ENCODE results near the gene DCAF8. TPM values are rescaled to one million over a fixed set of nuclear protein-coding genes. Genes with fewer than 3 reads are reported as not detected.

The DCAF8 gene
- total and polyA plus RNA-seq, 2 donors (not counting 3 experiments of a cell fraction or from before 2014, with no cell fraction given), result 85.5 to 106 TPM

GRCh38 chr1:160227034-160227433, 35.3 kb downstream of the DCAF8 start:
- ChIA-PET CTCF (interaction anchor here (1.2 to 10.1 kb wide), 4 partner anchors 8 to 64 kb away, joined by 7 to 61 read pairs (median 22); no protein-coding TSS in a partner anchor), POLR2A (no interaction called here)
- Histone ChIP-seq H3K27me3 (ENCODE audit: control insufficient read depth in 2 of 2, insufficient read depth in 2 of 2, low read length in 2 of 2) (no peaks in the 10 kb centered on the region), H3K9ac (replicated peaks; ENCODE audit: extremely low read depth, insufficient read depth, low read length) (no peak overlapping the region), H3K27ac (ENCODE audit: insufficient read depth, low read depth, low read length) (no peak overlapping the region), H3K9me1 (replicated peaks; ENCODE audit: control insufficient read depth, extremely low read depth, insufficient read depth, low read length) (no peaks in the 10 kb centered on the region), H3K4me2 (ENCODE audit: insufficient read depth, low read length) (no peak overlapping the region), H3K4me3 (replicated peaks in 1 of 3; ENCODE audit: insufficient read depth in 1 of 3, low read depth in 1 of 3, low read length in 3 of 3) (no peak overlapping the region), H3K4me1 (ENCODE audit: control insufficient read depth, extremely low read depth, insufficient read depth, low read length) (no peaks in the 10 kb centered on the region), H2AFZ (ENCODE audit: low read depth, low read length) (no peak overlapping the region), H3K79me2 (ENCODE audit: control insufficient read depth, insufficient read depth, low read length) (no peaks in the 10 kb centered on the region), H3K36me3 (ENCODE audit: control insufficient read depth in 2 of 2, extremely low read depth in 1 of 2, insufficient read depth in 2 of 2, low read length in 2 of 2) (peaks cover 37 to 45% of the 10 kb centered on the region in 2 experiments), H4K20me1 (replicated peaks; ENCODE audit: control insufficient read depth, extremely low read depth, insufficient read depth, low read length) (no peaks in the 10 kb centered on the region), H3K9me3 (replicated peaks; ENCODE audit: control insufficient read depth, insufficient read depth, low read length) (no peaks in the 10 kb centered on the region)
- BruUV-seq (replicated peaks), result no TSS peak
- TF ChIP-seq EZH2 (IDR thresholded peaks at IDR 0.05; ENCODE audit: borderline replicate concordance, low read depth, low read length, severe bottlenecking), result no peak
- no peak for TF ChIP-seq MYC (IDR thresholded peaks at IDR 0.05; ENCODE audit: low read depth, low read length)
- no peak for TF ChIP-seq CTCF (IDR thresholded peaks at IDR 0.05; ENCODE audit: extremely low read depth in 1 of 2, insufficient read depth in 1 of 2, low read depth in 1 of 2, low read length in 2 of 2)
- no peak for TF ChIP-seq GATA2 (IDR thresholded peaks at IDR 0.05; ENCODE audit: insufficient read depth, insufficient read length, low read depth, low read length)
- no peak for TF ChIP-seq POLR2A (IDR thresholded peaks at IDR 0.05; ENCODE audit: low read depth, low read length)
- intact Hi-C loops (cut with micrococcal nuclease) (no loop called here), dilution Hi-C loops (cut with MboI; ENCODE audit: extremely low pct_ligation_motif_present, low sequenced_read_pairs) (no loop called here)
- DNase-seq (ENCODE audit: low read depth, low spot score) (no peak), FAIRE-seq (no peak)

GRCh38 chr1:160226623-160227022, 35.7 kb downstream of the DCAF8 start:
- H3K9me1 ChIP-seq (replicated peaks; ENCODE audit: control insufficient read depth, extremely low read depth, insufficient read depth, low read length), result no peaks in the 10 kb centered on the region
- FAIRE-seq (no peak), DNase-seq (ENCODE audit: low read depth, low spot score) (no peak)
- POLR2A ChIA-PET, result no interaction called here
- CTCF ChIA-PET, result interaction anchor here (1.2 to 10.1 kb wide), 5 partner anchors 7 to 65 kb away, joined by 7 to 61 read pairs (median 14); no protein-coding TSS in a partner anchor
- H4K20me1 ChIP-seq (replicated peaks; ENCODE audit: control insufficient read depth, extremely low read depth, insufficient read depth, low read length), result no peaks in the 10 kb centered on the region
- H3K9ac ChIP-seq (replicated peaks; ENCODE audit: extremely low read depth, insufficient read depth, low read length), result no peak overlapping the region
- no peak overlapping the region for H3K4me2 ChIP-seq (ENCODE audit: insufficient read depth, low read length)
- H3K36me3 ChIP-seq (ENCODE audit: control insufficient read depth in 2 of 2, extremely low read depth in 1 of 2, insufficient read depth in 2 of 2, low read length in 2 of 2), result peaks cover 37 to 45% of the 10 kb centered on the region in 2 experiments
- no peak overlapping the region for H3K27ac ChIP-seq (ENCODE audit: insufficient read depth, low read depth, low read length)
- no TSS peak for BruUV-seq (replicated peaks)
- H3K79me2 ChIP-seq (ENCODE audit: control insufficient read depth, insufficient read depth, low read length), result no peaks in the 10 kb centered on the region
- TF ChIP-seq, protein P1, sequence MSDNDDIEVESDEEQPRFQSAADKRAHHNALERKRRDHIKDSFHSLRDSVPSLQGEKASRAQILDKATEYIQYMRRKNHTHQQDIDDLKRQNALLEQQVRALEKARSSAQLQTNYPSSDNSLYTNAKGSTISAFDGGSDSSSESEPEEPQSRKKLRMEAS (IDR thresholded peaks at IDR 0.05; ENCODE audit: insufficient read depth, insufficient read length), result no peak
- TF ChIP-seq JUN (IDR thresholded peaks at IDR 0.05; ENCODE audit: borderline replicate concordance, insufficient read depth, insufficient read length, low read depth) (no peak), FOS (IDR thresholded peaks at IDR 0.05; ENCODE audit: borderline replicate concordance, insufficient read depth, low read length) (no peak), CTCF (IDR thresholded peaks at IDR 0.05; ENCODE audit: extremely low read depth in 1 of 2, insufficient read depth in 1 of 2, low read depth in 1 of 2, low read length in 2 of 2) (no peak), POLR2AphosphoS5 (IDR thresholded peaks at IDR 0.05; ENCODE audit: insufficient read depth, low read depth, low read length) (no peak), EZH2 (IDR thresholded peaks at IDR 0.05; ENCODE audit: borderline replicate concordance, low read depth, low read length, severe bottlenecking) (no peak), MYC (IDR thresholded peaks at IDR 0.05; ENCODE audit: low read depth, low read length) (no peak), GATA2 (IDR thresholded peaks at IDR 0.05; ENCODE audit: insufficient read depth, insufficient read length, low read depth, low read length) (no peak)
- no peaks in the 10 kb centered on the region for H3K9me3 ChIP-seq (replicated peaks; ENCODE audit: control insufficient read depth, insufficient read depth, low read length)
- H2AFZ ChIP-seq (ENCODE audit: low read depth, low read length), result no peak overlapping the region
- dilution Hi-C loops (cut with MboI; ENCODE audit: extremely low pct_ligation_motif_present, low sequenced_read_pairs) (no loop called here), intact Hi-C loops (cut with micrococcal nuclease) (no loop called here)
- H3K4me1 ChIP-seq (ENCODE audit: control insufficient read depth, extremely low read depth, insufficient read depth, low read length), result no peaks in the 10 kb centered on the region
- no peaks in the 10 kb centered on the region for H3K27me3 ChIP-seq (ENCODE audit: control insufficient read depth in 2 of 2, insufficient read depth in 2 of 2, low read length in 2 of 2)
- no peak overlapping the region for H3K4me3 ChIP-seq (replicated peaks in 1 of 3; ENCODE audit: insufficient read depth in 1 of 3, low read depth in 1 of 3, low read length in 3 of 3)

Measured in endothelial cell of umbilical vein (primary cell).